Measurements from ENCODE around the gene GABRG3. TPM values are rescaled to one million over a fixed set of nuclear protein-coding genes. Genes with fewer than 3 reads are reported as not detected.

The GABRG3 gene
- total and polyA plus RNA-seq, 2 experiments from 2014 or later: 0.10 to 1.4 TPM

- TF ChIP-seq ZNF462 (CRISPR knock-in tag; IDR thresholded peaks at IDR 0.05) (no peak), EZH2 (IDR thresholded peaks at IDR 0.05; ENCODE audit: low read depth, unreplicated experiment) (no peak)
Observed at GRCh38 chr15:27449941-27450340, 479.0 kb downstream of the GABRG3 start (continued).

- H3K4me1 ChIP-seq (ENCODE audit: insufficient read depth): no peaks in the 10 kb centered on the region
- Mint-ChIP-seq H3K4me1 (peaks cover 7% of the 10 kb centered on the region), H3K4me3 (no peak overlapping the region), H3K27ac (no peak overlapping the region), H3K27me3 (ENCODE audit: insufficient read depth, low read depth, poor library complexity) (no peaks in the 10 kb centered on the region), H3K36me3 (ENCODE audit: low read depth) (no peaks in the 10 kb centered on the region), H3K9me3 (no peaks in the 10 kb centered on the region)
- H3K79me2 ChIP-seq (replicated peaks; ENCODE audit: insufficient read depth): no peaks in the 10 kb centered on the region
- H3K36me3 ChIP-seq (ENCODE audit: insufficient read depth): no peaks in the 10 kb centered on the region
- H3K27me3 ChIP-seq (ENCODE audit: insufficient read depth): no peaks in the 10 kb centered on the region
- no peaks in the 10 kb centered on the region for H3K9me2 ChIP-seq (ENCODE audit: insufficient read depth)
- H3K27ac ChIP-seq (ENCODE audit: low read depth): no peak overlapping the region
- no peaks in the 10 kb centered on the region for H4K20me1 ChIP-seq (replicated peaks; ENCODE audit: insufficient read depth)
- ATAC-seq (no peak), DNase-seq (ENCODE audit: low spot score) (no peak)
- 0 out of 2 replicates have a peak overlapping the region, but pooled peaks have one; percentile 26 for H3K4me2 ChIP-seq
- H3F3A ChIP-seq (replicated peaks; ENCODE audit: low read depth): no peaks in the 10 kb centered on the region
- H3K4me3 ChIP-seq: no peak overlapping the region
- peak overlapping the region; percentile 28; the same call in 1 of the 2 replicates for H2AFZ ChIP-seq
- TF ChIP-seq ETS1 (IDR thresholded peaks at IDR 0.05) (no peak), ZNF331 (CRISPR knock-in tag; IDR thresholded peaks at IDR 0.05; ENCODE audit: low read depth) (no peak), EZH2 (IDR thresholded peaks at IDR 0.05; ENCODE audit: low read depth, unreplicated experiment) (no peak), POLR2AphosphoS5 (IDR thresholded peaks at IDR 0.05; ENCODE audit: low read depth) (no peak), EZH2phosphoT487 (IDR thresholded peaks at IDR 0.05; ENCODE audit: unreplicated experiment) (no peak), ZNF462 (CRISPR knock-in tag; IDR thresholded peaks at IDR 0.05) (no peak), NANOG (IDR thresholded peaks at IDR 0.05; ENCODE audit: borderline replicate concordance) (no peak)
Observed at GRCh38 chr15:27454281-27455075, 483.5 kb downstream of the GABRG3 start.

All from GM23338 (cell line).